Uterus (tissue), 2 donors: ENCODE data around the gene C11orf54.

ENCODE experiments used
- POLR2A ChIP-seq, 2 donors: fragments of 450-650 bp; IDR thresholded peaks; one replicate each; pipeline ENCODE4 v1.6.1; 2016; ENCODE audit warnings: antibody characterized with exemption in 2 of 2, mild to moderate bottlenecking in 1 of 2, moderate library complexity in 1 of 2
- TF ChIP-seq, protein P1 (sequence below), 4 experiments: fragments of 200-600 bp in 2 of 4; fragments of 450-650 bp in 2 of 4; sonication (generic) in 2 of 4; IDR thresholded peaks; one replicate each; pipeline ENCODE4 v1.5.1; 2016 to 2019; ENCODE audit warnings: antibody characterized with exemption in 4 of 4, mild to moderate bottlenecking in 2 of 4, moderate library complexity in 1 of 4

DNA sequence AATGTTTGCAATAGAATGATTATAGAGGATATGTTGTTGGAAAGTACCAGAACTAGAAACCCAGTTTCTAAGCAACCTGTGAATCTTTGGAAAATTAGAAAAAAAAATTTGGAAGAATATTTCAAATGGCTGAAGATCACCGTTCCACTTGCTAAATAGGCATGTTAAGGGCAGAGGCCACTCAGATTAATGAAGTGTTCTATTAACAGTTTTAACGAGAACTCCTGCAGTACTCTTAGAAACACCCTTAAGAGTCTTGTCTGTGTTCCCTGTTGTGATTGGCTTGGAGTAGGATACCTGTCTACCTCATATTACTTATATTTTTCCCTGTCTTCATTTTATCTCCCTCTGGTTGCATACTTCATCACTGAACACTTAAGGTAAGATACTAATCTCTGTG is 4.6 kb downstream of the C11orf54 start:
- TF ChIP-seq, protein P1, sequence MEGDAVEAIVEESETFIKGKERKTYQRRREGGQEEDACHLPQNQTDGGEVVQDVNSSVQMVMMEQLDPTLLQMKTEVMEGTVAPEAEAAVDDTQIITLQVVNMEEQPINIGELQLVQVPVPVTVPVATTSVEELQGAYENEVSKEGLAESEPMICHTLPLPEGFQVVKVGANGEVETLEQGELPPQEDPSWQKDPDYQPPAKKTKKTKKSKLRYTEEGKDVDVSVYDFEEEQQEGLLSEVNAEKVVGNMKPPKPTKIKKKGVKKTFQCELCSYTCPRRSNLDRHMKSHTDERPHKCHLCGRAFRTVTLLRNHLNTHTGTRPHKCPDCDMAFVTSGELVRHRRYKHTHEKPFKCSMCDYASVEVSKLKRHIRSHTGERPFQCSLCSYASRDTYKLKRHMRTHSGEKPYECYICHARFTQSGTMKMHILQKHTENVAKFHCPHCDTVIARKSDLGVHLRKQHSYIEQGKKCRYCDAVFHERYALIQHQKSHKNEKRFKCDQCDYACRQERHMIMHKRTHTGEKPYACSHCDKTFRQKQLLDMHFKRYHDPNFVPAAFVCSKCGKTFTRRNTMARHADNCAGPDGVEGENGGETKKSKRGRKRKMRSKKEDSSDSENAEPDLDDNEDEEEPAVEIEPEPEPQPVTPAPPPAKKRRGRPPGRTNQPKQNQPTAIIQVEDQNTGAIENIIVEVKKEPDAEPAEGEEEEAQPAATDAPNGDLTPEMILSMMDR (IDR thresholded peaks at IDR 0.05), result no peak
- no peak for TF ChIP-seq POLR2A (IDR thresholded peaks at IDR 0.05)
